NCI-H345 treated with DMSO at 0.1 percent for 48 hours (cell line): ENCODE data around the gene SUPT20H.

Experiments
- DNase-seq: peaks from one replicate; lab custom pipeline; 2025; ENCODE audit not compliant: unreplicated experiment; lab: John Stamatoyannopoulos, UW

The SUPT20H gene

GRCh38 chr13:37058910-37059847, at the start of gene SUPT20H:
Gene SUPT20H, minus strand, starts transcription at chr13:37059688. Its CDS starts 8,198 bp downstream, at chr13:37051490.
- peak; percentile 65 for DNase-seq

- DNase-seq, result peak; percentile 10
Observed at GRCh38 chr13:37109051-37109678, 49.7 kb upstream of the SUPT20H start.

- no peak for DNase-seq
Observed at GRCh38 chr13:37107868-37108267, 48.4 kb upstream of the SUPT20H start.

GRCh38 chr13:37107456-37107855, 48.0 kb upstream of the SUPT20H start:
- DNase-seq, result no peak

- DNase-seq, result no peak
Observed at GRCh38 chr13:37106642-37107041, 47.2 kb upstream of the SUPT20H start.

- no peak for DNase-seq
Observed at GRCh38 chr13:37105251-37105714, 45.8 kb upstream of the SUPT20H start, which contains the start of gene CSNK1A1L. Gene CSNK1A1L, minus strand, starts transcription at chr13:37105664. Its CDS starts 408 bp downstream, at chr13:37105256.

- DNase-seq, result no peak
Observed at GRCh38 chr13:37102896-37103295, 43.4 kb upstream of the SUPT20H start.

- DNase-seq, result no peak
Observed at GRCh38 chr13:37101201-37101600, 41.7 kb upstream of the SUPT20H start.

GRCh38 chr13:37100731-37101130, 41.2 kb upstream of the SUPT20H start:
- DNase-seq, result no peak

GRCh38 chr13:37097076-37097475, 37.6 kb upstream of the SUPT20H start:
- DNase-seq, result no peak

GRCh38 chr13:37094840-37095239, 35.4 kb upstream of the SUPT20H start:
- DNase-seq, result no peak

- DNase-seq, result no peak
Observed at GRCh38 chr13:37094099-37094498, 34.6 kb upstream of the SUPT20H start.

GRCh38 chr13:37091835-37092234, 32.3 kb upstream of the SUPT20H start:
- no peak for DNase-seq

GRCh38 chr13:37090912-37091311, 31.4 kb upstream of the SUPT20H start:
- no peak for DNase-seq

GRCh38 chr13:37089495-37089894, 30.0 kb upstream of the SUPT20H start:
- no peak for DNase-seq

- DNase-seq, result no peak
Observed at GRCh38 chr13:37087486-37087885, 28.0 kb upstream of the SUPT20H start.

- no peak for DNase-seq
Observed at GRCh38 chr13:37085606-37086005, 26.1 kb upstream of the SUPT20H start.

- DNase-seq, result no peak
Observed at GRCh38 chr13:37076818-37077217, 17.3 kb upstream of the SUPT20H start.

GRCh38 chr13:37075164-37075563, 15.7 kb upstream of the SUPT20H start:
- no peak for DNase-seq

GRCh38 chr13:37074703-37075102, 15.2 kb upstream of the SUPT20H start:
- peak; percentile 3 for DNase-seq

GRCh38 chr13:37072024-37072423, 12.5 kb upstream of the SUPT20H start:
- no peak for DNase-seq

GRCh38 chr13:37070956-37071355, 11.5 kb upstream of the SUPT20H start:
- no peak for DNase-seq
